Measurements from ENCODE around the gene DGCR8.

GRCh38 chr22:20096574-20097420 lies 16.8 kb downstream of the DGCR8 start:
- TF ChIP-seq CTCF (IDR thresholded peaks at IDR 0.05 in 8 of 11, conservative IDR thresholded peaks at IDR 0.05 in 3 of 11) (no peak), POLR2AphosphoS5 (IDR thresholded peaks at IDR 0.05) (no peak)

Measured in spleen (tissue), 7 donors.